HUES6 (cell line): Measurements from ENCODE around the gene ADAMTS4.

ENCODE experiments used
- H3K27ac ChIP-seq: 2 replicates; pipeline ENCODE4 v1.7.0; 2013; ENCODE audit warnings: low read depth, mild to moderate bottlenecking, low read length, inconsistent platforms
- H3K27me3 ChIP-seq: 2 replicates; pipeline ENCODE4 v1.6.1; 2013; ENCODE audit warnings: low read length; ENCODE audit not compliant: control insufficient read depth, insufficient read depth
- H3K36me3 ChIP-seq: 2 replicates; pipeline ENCODE4 v1.6.1; 2013; ENCODE audit warnings: low read length; ENCODE audit not compliant: control insufficient read depth, insufficient read depth
- H3K4me1 ChIP-seq: 2 replicates; pipeline ENCODE4 v1.6.1; 2013; ENCODE audit warnings: low read length; ENCODE audit not compliant: control insufficient read depth, insufficient read depth
- H3K4me3 ChIP-seq: 2 replicates; pipeline ENCODE4 v1.5.1; 2013; ENCODE audit warnings: low read depth, low read length
- H3K9ac ChIP-seq: one replicate; pipeline ENCODE4 v1.6.1; 2013; ENCODE audit warnings: mild to moderate bottlenecking, low read length
- H3K9me3 ChIP-seq: 2 replicates; pipeline ENCODE4 v1.6.1; 2013; ENCODE audit warnings: low read depth, low read length; ENCODE audit not compliant: control insufficient read depth, insufficient read depth

Gene ADAMTS4

DNA sequence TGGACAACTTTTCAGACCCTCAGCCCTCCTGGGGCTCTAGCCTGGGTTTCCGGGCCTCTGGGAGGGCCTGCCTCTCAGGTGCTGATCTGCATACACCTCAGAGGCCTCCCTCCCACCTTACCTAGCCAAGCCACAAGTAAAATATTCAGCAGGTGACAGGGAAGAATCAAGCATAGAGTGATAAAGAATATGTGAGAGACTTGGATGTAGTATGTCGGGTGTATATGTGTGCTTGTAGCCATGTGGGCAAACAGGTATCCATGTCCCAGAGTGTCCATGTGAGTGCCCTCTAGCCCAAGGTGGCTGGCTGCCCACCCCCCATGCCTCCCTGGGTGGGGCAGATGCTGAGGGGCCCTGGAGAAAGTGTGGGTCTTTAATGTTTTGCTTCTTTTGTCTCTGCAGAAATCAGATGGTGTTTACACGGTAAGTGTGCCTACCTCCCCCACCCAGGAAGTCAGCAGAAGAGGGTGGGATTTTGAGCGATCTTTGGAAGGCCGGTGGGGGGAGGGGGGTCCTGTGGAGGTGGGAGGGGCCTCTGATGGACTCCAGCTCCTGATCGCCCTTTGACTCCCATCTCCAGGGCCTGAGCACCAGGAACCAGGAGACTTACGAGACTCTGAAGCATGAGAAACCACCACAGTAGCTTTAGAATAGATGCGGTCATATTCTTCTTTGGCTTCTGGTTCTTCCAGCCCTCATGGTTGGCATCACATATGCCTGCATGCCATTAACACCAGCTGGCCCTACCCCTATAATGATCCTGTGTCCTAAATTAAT is 19.6 kb upstream of the ADAMTS4 start:
- Histone ChIP-seq H3K9ac (no peak overlapping the region), H3K27me3 (no peaks in the 10 kb centered on the region), H3K4me1 (peaks cover 18% of the 10 kb centered on the region), H3K9me3 (no peaks in the 10 kb centered on the region), H3K36me3 (peaks cover 15% of the 10 kb centered on the region), H3K27ac (no peak overlapping the region), H3K4me3 (no peak overlapping the region)

DNA sequence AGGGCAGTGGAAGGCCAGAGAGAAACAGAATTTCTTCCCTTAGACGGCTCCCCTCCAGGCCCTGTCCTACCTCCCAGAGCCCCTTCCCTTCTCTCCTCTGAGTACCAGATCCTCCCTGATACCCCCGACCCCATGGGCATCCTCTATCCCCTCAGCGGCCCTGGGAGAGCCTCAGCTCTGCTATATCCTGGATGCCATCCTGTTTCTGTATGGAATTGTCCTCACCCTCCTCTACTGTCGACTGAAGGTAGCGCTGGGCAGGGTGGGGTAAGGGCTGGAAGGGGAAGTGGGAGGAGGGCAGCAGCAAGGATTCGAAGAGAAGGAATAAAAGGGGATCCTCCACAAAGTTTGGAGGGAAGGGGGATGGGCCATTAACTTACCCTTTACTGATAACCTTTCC is 19.0 kb upstream of the ADAMTS4 start:
- Histone ChIP-seq H3K9me3 (no peaks in the 10 kb centered on the region), H3K36me3 (peaks cover 21% of the 10 kb centered on the region), H3K27ac (no peak overlapping the region), H3K4me3 (no peak overlapping the region), H3K9ac (no peak overlapping the region), H3K4me1 (peaks cover 18% of the 10 kb centered on the region), H3K27me3 (no peaks in the 10 kb centered on the region)

DNA sequence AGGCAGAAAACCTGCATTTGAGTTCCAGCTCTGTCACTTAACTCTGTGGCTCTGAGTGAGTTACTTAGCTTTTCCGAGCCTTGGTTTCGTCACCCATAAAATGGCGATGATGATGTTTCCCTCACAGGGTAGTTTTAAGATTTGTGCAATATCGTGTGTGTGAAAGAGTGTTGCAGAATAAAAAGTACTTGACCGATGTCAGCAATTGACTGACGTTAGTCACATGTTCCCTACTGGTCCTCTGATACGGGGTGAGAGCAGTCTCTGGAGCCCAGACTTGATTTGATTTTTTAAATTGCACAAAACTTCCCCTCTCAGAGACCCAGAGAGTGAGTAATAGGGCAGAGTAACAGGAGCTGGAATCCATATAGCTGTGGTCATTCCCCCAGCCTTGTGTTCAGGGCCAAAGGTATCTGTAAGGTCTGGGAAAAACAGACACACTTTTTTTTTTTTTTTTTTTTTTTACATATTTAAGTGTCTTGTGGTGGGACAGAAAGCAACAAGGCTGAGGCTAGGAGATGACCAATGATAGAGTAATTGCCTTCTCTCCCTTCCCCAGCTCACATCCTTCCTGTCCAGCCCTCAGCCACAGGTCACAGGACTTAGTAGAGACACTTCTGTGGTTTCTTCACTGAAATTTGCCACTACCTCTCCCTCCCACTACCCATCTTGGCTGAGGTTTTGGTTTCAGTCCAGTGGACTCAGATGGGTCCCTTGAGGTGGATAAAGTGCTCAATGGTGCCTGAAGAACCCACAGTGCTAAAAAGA is 18.3 kb upstream of the ADAMTS4 start:
- peaks cover 28% of the 10 kb centered on the region for H3K36me3 ChIP-seq
- H3K9ac ChIP-seq, result no peak overlapping the region
- H3K27ac ChIP-seq, result no peak overlapping the region
- no peak overlapping the region for H3K4me3 ChIP-seq
- peaks cover 18% of the 10 kb centered on the region for H3K4me1 ChIP-seq
- no peaks in the 10 kb centered on the region for H3K9me3 ChIP-seq
- H3K27me3 ChIP-seq, result no peaks in the 10 kb centered on the region

DNA sequence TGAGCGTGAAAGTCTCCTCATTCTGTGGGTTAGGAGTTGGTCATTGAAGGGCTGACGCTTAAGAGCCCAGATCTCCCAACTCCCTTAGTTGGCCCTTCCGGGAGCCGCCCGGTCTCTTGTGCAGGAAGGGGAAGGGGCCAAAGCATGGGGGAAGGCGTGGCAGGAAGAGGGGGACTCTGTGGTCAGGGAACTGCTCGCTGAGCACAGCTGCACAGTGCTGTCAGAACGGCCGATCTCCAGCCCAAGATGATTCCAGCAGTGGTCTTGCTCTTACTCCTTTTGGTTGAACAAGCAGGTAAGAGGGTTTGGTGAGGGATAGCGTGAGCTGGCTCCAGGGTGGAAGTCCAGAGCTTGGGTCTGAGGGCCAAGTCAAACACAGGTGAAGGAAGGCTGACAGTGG is 16.2 kb upstream of the ADAMTS4 start, which contains the start of gene FCER1G:
FCER1G (plus strand) TSS at position 220 of the 400 bp plus-strand sequence; CDS start at position 247, 27 bp downstream.
- Histone ChIP-seq H3K4me3 (no peak within 1 kb of the TSS), H3K4me1 (peaks cover 20% of the 10 kb centered on the region), H3K36me3 (peaks cover 48% of the 10 kb centered on the region), H3K9me3 (no peaks in the 10 kb centered on the region), H3K27ac (no peak within 1 kb of the TSS), H3K9ac (no peak within 1 kb of the TSS), H3K27me3 (no peaks in the 10 kb centered on the region)

DNA sequence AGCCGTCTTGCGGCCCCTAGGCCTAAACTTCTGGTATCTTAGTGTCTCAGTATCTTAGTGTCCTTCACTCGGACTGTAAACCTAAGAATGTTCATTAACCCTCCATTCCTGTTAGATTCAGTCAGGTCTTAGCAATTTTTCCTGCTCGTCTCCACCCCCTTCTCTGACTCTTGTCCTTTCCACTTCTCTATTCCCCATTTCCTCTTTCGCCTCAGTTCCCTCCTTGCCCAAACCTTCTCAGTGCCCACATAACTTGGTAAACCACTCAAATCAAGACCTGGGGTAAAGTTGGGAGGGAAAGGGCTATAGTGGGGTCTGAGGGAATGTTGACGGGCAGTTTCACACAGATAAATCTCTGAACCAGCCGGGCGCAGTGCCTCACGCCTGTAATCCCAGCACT is 15.5 kb upstream of the ADAMTS4 start:
- Histone ChIP-seq H3K36me3 (peaks cover 54% of the 10 kb centered on the region), H3K4me3 (no peak overlapping the region), H3K4me1 (peaks cover 22% of the 10 kb centered on the region), H3K9me3 (no peaks in the 10 kb centered on the region), H3K27me3 (no peaks in the 10 kb centered on the region), H3K27ac (no peak overlapping the region), H3K9ac (no peak overlapping the region)

DNA sequence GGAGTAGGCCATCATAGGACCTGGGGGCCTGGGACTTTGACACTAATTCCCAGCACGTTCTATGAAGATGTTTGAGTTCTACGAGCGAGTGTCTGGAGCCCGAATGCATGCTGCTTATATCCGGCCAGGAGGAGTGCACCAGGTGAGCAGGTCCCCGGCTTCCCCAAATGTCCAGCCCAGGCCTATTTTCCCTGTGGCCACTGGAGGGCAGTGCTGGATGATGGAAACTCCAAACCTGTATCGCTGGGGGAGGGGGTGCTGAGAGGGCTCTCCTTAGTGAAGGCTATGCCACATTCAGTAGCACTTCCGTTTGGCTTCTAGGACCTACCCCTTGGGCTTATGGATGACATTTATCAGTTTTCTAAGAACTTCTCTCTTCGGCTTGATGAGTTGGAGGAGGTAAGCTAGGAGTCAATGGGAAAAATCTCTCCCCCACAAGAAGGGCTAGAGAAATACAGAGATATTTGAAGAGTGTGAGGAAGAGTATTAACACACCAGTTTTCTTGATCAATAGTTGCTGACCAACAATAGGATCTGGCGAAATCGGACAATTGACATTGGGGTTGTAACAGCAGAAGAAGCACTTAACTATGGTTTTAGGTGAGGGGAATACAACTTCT is 11.0 kb upstream of the ADAMTS4 start:
- H3K9ac ChIP-seq, result no peak overlapping the region
- H3K36me3 ChIP-seq, result peaks cover 85% of the 10 kb centered on the region
- H3K4me1 ChIP-seq, result peaks cover 4% of the 10 kb centered on the region
- no peaks in the 10 kb centered on the region for H3K9me3 ChIP-seq
- H3K27ac ChIP-seq, result no peak overlapping the region
- no peaks in the 10 kb centered on the region for H3K27me3 ChIP-seq
- H3K4me3 ChIP-seq, result no peak overlapping the region

DNA sequence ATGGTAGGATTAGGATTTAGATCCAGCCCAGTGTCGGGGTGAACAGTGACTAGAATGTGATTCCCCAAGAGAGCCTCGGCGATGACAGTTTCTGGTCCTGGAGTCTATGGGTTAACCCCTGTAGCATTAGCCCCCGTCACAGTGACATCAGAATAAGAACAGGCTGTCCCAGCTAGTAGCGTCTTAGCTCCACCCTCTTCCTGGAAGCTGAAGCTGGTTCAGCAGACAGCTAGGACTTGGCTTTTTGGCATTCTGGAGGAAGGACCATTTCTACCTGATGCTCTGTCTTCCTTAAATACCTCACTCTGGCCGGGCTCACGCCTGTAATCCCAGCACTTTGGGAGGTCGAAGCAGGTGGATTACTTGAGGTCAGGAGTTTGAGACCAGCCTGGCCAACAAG is 8.3 kb upstream of the ADAMTS4 start:
- H3K9me3 ChIP-seq, result no peaks in the 10 kb centered on the region
- H3K4me1 ChIP-seq, result peaks cover 4% of the 10 kb centered on the region
- H3K27me3 ChIP-seq, result no peaks in the 10 kb centered on the region
- H3K27ac ChIP-seq, result no peak overlapping the region
- H3K9ac ChIP-seq, result no peak overlapping the region
- H3K36me3 ChIP-seq, result peaks cover 76% of the 10 kb centered on the region
- H3K4me3 ChIP-seq, result no peak overlapping the region

DNA sequence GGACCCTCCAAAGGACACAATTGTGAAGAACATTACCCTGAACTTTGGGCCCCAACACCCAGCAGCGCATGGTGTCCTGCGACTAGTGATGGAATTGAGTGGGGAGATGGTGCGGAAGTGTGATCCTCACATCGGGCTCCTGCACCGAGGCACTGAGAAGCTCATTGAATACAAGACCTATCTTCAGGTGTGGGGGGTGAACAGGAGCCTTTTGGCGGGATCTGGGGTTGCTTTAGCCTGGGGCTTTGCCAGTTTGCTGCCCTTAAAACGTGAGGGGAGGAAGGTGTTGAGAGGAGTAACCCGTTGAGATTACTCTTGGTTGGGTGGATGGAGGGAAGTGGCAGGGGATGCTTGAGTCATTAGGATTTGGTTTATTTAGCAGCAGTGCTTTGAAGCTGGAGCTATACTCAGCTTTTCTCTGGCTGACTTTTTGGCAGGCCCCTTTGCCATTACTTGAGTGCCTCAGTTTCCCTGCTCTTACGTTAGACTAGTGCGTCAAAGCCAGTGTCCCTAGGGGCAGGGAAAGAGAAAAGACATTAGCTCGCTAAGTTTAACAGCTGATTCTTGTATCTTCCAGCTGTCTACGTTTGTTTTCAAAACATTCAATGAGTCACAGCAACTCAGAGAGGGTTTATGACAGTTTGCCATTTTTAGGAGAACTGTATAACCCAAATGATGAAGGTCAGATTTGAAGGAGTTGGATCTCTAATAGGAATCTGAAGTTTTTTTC is 7.7 kb upstream of the ADAMTS4 start:
- H3K36me3 ChIP-seq, result peaks cover 70% of the 10 kb centered on the region

DNA sequence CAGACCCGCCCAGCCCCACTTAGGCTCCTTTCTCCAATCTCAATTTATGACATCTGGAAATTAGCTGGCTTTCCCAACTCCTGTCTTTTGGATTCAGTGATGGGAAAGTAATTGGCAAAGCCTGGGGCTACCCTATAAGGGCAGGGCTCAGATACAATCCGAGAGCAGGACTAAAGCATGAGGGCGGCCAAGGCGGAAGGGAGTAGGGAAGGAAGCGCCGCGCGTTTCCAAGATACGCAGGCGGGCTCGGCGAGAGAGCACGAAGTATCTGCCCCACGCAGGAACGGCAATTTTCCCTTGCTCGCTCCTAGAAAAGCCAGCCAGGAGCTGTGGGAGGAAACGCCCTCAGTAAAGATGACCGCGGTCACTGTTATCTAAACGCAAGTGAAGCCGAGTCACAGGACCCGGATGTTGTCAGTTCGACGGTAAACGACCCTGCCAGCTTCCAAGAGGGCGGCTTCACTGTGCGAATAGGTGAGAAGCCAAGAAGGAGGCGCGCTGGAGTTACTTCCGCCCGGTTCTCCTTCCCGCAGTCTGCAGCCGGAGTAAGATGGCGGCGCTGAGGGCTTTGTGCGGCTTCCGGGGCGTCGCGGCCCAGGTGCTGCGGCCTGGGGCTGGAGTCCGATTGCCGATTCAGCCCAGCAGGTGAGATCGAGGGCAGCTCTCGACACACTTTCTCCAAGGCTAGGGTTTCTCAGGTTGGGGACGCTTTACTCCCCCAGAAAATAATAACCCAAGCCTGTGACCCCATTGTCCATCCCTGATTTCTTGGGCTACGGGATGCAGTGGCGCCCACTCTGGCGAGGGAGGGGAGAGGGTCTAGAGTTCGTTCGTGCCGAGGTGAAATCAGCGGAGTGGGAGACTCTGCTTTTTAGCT is 3.2 kb upstream of the ADAMTS4 start, which contains the start of gene NDUFS2:
NDUFS2 (plus strand) TSS at position 532 of the 877 bp plus-strand sequence; CDS start at position 551, 19 bp downstream.
- H3K9ac ChIP-seq, result peak within 1 kb of the TSS; percentile 91
- H3K4me1 ChIP-seq, result peaks cover 49% of the 10 kb centered on the region
- peak within 1 kb of the TSS; percentile 78 for H3K4me3 ChIP-seq
- no peaks in the 10 kb centered on the region for H3K9me3 ChIP-seq
- H3K36me3 ChIP-seq, result peaks cover 37% of the 10 kb centered on the region
- H3K27me3 ChIP-seq, result no peaks in the 10 kb centered on the region
- H3K27ac ChIP-seq, result peak within 1 kb of the TSS; percentile 96

More for the DNA sequence above, 7.7 kb upstream of the ADAMTS4 start:
- H3K27ac ChIP-seq, result no peak overlapping the region
- no peak overlapping the region for H3K9ac ChIP-seq
- peaks cover 8% of the 10 kb centered on the region for H3K4me1 ChIP-seq
- no peaks in the 10 kb centered on the region for H3K27me3 ChIP-seq
- H3K9me3 ChIP-seq, result no peaks in the 10 kb centered on the region
- H3K4me3 ChIP-seq, result no peak overlapping the region
